Ectodermal cell (in vitro differentiated cells): ENCODE data around the gene SPAG4.

Source experiments
- H3K27ac ChIP-seq: 2 replicates; pipeline ENCODE4 v1.7.0; 2013; ENCODE audit warnings: mild to moderate bottlenecking, low read depth, low read length; ENCODE audit not compliant: insufficient read depth, poor library complexity, severe bottlenecking
- H3K27me3 ChIP-seq: 2 replicates; pipeline ENCODE4 v1.7.0; 2013; ENCODE audit warnings: mild to moderate bottlenecking, low read length; ENCODE audit not compliant: insufficient read depth, control insufficient read depth, poor library complexity, severe bottlenecking
- H3K36me3 ChIP-seq: one replicate; pipeline ENCODE4 v1.7.0; 2013; ENCODE audit warnings: low read length; ENCODE audit not compliant: control insufficient read depth, insufficient read depth
- H3K4me1 ChIP-seq: one replicate; pipeline ENCODE4 v1.7.0; 2013; ENCODE audit warnings: low read length; ENCODE audit not compliant: control insufficient read depth, insufficient read depth
- H3K4me3 ChIP-seq: 2 replicates; pipeline ENCODE4 v1.7.0; 2013; ENCODE audit warnings: low read depth, low read length, control low read depth; ENCODE audit not compliant: insufficient read depth
- H3K9me3 ChIP-seq: 2 replicates; pipeline ENCODE4 v1.7.0; 2013; ENCODE audit warnings: mild to moderate bottlenecking, low read length, moderate library complexity; ENCODE audit not compliant: control insufficient read depth
- WGBS, 2 experiments: methylation state at CpG; one replicate each; pipeline ENCODE4 v1.1.7; 2013; ENCODE audit warnings: missing lambda C conversion rate in 2 of 2; 5-methylcytosine and 5-hydroxymethylcytosine counted together

SPAG4 gene

DNA sequence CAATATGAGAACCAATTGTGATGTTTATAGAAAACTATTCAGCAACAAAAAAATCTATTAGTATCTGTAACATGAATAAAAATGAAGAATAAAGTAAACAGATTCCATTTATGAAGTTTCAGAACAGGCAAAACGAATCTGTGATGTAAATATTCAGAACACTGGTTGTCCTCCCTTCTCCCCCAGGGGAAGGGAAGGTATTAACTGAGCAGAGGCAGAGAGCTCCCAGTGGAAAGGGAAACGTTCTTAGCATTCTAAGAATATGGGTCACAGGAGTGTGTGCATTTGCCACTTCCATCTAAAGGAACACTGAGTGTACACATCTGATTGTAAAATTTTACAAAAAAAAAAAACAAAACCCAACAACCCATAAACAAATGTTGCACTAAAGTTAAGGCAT, 23.1 kb downstream of the SPAG4 start:
- no peak overlapping the region for H3K4me3 ChIP-seq
- H3K4me1 ChIP-seq, result no peaks in the 10 kb centered on the region
- H3K9me3 ChIP-seq, result no peaks in the 10 kb centered on the region
- 85 to 94% methylated on average over 2 of the region's 2 CpGs for WGBS, 2 experiments
- H3K27ac ChIP-seq, result no peak overlapping the region
- H3K36me3 ChIP-seq, result no peaks in the 10 kb centered on the region
- no peaks in the 10 kb centered on the region for H3K27me3 ChIP-seq

DNA sequence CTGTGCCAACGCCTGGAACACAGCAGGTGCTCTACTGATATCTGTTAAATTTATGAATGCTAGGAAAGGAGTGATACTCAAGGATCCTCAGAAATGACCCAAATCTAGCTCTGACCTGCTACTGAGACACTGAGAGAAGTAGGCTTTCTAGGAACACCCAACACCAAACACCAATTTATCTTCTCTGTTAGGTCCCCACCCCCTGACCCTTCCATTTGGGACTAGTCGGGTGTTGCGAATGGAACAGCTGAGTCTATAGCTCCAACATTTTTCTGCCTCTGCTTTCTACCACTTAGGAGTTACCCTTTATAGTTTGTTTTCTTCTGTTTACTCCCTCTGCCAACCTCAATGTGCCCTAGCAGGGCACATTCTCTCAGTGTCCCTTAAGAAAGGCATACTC, 25.1 kb downstream of the SPAG4 start:
- WGBS, 2 experiments, result 93 to 95% methylated on average over 3 of the region's 3 CpGs
- no peaks in the 10 kb centered on the region for H3K27me3 ChIP-seq
- no peaks in the 10 kb centered on the region for H3K36me3 ChIP-seq
- no peaks in the 10 kb centered on the region for H3K9me3 ChIP-seq
- no peak overlapping the region for H3K4me3 ChIP-seq
- no peaks in the 10 kb centered on the region for H3K4me1 ChIP-seq
- no peak overlapping the region for H3K27ac ChIP-seq

DNA sequence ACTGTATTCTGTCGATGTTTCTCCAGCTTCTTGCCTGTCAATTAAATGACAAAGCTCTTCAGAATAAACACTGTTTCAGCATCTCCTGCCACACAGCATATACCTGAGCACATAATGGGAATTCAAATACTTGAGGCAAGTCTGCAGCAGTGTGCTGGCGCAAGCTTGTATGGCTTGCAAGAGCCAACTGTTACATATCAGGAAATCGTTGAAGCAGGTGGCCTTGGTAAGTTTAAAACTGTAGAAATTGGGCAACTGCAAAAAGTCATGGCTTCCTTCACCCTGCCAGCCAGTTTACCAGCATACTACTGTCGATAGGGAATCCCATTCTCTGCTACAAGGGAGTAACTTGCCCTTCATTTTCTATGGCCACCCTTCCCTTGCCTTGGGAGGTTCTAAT, 26.1 kb downstream of the SPAG4 start:
- no peak overlapping the region for H3K4me3 ChIP-seq
- H3K27me3 ChIP-seq, result no peaks in the 10 kb centered on the region
- H3K27ac ChIP-seq, result no peak overlapping the region
- no peaks in the 10 kb centered on the region for H3K36me3 ChIP-seq
- 96% methylated on average over 4 of the region's 4 CpGs for whole genome bisulfite sequencing, 2 experiments
- H3K9me3 ChIP-seq, result no peaks in the 10 kb centered on the region
- no peaks in the 10 kb centered on the region for H3K4me1 ChIP-seq

DNA sequence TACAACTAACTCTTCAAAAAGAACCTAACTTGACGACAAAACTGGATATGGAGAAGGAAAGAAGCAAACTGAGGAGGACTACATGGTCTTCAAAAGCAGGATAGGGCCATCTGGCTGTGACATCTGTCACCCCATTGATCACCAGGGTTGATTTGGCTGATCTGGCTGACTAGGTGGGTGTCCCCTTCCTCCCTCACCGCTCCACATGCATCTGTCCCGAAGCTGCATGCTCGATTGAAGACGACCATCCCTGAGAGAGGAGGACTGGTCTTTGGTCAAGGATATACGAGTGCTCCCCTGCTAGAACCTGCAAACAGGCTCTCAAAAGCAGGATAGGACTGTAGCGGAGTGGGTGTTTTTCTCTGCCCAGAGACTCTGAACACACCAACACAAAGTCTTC, 27.4 kb downstream of the SPAG4 start:
- no peaks in the 10 kb centered on the region for H3K9me3 ChIP-seq
- no peaks in the 10 kb centered on the region for H3K27me3 ChIP-seq
- H3K4me1 ChIP-seq, result no peaks in the 10 kb centered on the region
- H3K27ac ChIP-seq, result no peak overlapping the region
- 94% methylated on average over 7 of the region's 7 CpGs for WGBS, 2 experiments
- no peak overlapping the region for H3K4me3 ChIP-seq
- H3K36me3 ChIP-seq, result no peaks in the 10 kb centered on the region

DNA sequence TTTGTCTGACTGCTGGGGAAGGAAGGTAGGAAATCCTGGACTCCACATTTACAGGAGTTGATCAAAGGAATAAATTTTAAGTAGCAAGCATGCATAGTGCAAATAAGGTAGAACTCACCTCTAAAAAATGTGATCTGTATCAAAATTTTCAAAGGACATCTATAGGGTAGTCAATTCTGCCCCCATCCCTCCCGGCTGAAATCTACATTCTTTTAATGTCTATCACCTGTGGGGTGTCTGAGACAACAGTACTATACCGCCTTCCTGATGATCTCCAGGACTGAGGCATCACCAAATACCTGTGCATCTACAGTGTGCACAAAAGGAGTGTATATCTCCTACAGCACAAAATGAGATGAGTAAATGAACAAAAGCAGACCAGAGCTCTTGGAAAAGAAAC, 29.2 kb downstream of the SPAG4 start:
- H3K4me3 ChIP-seq, result no peak overlapping the region
- H3K9me3 ChIP-seq, result no peaks in the 10 kb centered on the region
- no peaks in the 10 kb centered on the region for H3K27me3 ChIP-seq
- H3K4me1 ChIP-seq, result no peaks in the 10 kb centered on the region
- no peaks in the 10 kb centered on the region for H3K36me3 ChIP-seq
- WGBS, 2 experiments, result 93 to 94% methylated on average over 2 of the region's 2 CpGs
- H3K27ac ChIP-seq, result no peak overlapping the region

DNA sequence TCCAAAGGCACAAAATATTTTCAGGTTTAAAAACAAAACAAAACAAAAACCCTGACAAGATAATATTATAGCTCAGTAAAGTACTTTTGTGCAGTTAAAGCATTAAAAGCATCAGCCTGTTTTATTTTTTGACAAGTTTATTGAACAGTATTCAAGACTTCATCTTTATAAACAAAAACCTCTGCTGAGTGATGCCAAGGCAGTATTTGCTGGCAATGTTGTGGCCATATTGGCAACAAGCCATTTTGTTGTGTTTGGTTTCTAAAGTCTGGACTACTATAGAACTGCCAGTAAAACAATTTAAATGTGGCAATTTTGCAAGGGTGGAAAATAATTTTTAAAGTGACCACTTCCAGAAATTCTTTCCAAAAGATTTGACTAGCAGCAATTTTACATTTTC, 33.2 kb downstream of the SPAG4 start:
- Histone ChIP-seq H3K36me3 (peaks cover 9% of the 10 kb centered on the region), H3K27me3 (no peaks in the 10 kb centered on the region), H3K4me3 (no peak overlapping the region), H3K27ac (no peak overlapping the region), H3K9me3 (no peaks in the 10 kb centered on the region), H3K4me1 (no peaks in the 10 kb centered on the region)

DNA sequence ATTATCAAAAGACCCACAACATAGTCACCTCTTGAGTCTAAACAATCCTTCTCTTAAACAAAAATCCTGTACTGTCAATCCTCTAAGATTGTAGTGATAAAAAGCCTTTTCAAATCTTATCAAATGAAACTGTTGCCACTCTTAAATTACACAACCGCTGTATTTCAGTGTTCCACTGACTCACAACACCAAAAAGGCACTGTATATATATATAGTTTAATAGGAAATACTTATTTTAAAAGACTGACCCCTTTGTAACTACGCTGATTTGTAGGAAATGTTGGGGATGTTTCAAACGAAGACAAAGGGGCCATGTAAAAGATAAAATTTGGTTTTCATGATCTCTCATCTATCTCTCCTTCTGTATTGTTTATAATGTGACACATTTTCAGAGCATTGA, 35.0 kb downstream of the SPAG4 start:
- Histone ChIP-seq H3K9me3 (no peaks in the 10 kb centered on the region), H3K4me3 (no peak overlapping the region), H3K27me3 (no peaks in the 10 kb centered on the region), H3K4me1 (no peaks in the 10 kb centered on the region), H3K27ac (no peak overlapping the region), H3K36me3 (peaks cover 16% of the 10 kb centered on the region)
- WGBS, 2 experiments, result 97% methylated on average over 3 of the region's 3 CpGs; no CpG with 5 or more reads in 1 of the 2 experiments

DNA sequence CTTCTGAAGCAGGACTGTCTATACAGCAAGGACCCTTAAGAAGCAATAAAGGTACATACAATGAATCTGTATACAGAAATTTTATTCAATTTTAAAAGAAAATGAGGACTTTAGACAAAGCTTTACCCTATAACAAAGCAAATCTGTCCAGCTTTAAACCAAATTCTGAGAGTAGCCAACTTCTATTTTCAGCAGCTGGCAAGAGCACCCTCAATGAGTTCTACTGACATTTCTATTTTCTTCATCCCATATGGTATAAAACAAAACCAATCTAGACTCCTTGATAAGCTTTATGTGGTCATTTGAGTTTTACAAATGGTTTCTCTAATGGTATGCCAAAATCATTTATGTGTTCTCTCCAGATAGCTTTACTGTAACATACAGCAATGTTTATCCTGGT, 36.3 kb downstream of the SPAG4 start:
- H3K36me3 ChIP-seq, result peaks cover 16% of the 10 kb centered on the region
- H3K9me3 ChIP-seq, result no peaks in the 10 kb centered on the region
- H3K4me3 ChIP-seq, result no peak overlapping the region

DNA sequence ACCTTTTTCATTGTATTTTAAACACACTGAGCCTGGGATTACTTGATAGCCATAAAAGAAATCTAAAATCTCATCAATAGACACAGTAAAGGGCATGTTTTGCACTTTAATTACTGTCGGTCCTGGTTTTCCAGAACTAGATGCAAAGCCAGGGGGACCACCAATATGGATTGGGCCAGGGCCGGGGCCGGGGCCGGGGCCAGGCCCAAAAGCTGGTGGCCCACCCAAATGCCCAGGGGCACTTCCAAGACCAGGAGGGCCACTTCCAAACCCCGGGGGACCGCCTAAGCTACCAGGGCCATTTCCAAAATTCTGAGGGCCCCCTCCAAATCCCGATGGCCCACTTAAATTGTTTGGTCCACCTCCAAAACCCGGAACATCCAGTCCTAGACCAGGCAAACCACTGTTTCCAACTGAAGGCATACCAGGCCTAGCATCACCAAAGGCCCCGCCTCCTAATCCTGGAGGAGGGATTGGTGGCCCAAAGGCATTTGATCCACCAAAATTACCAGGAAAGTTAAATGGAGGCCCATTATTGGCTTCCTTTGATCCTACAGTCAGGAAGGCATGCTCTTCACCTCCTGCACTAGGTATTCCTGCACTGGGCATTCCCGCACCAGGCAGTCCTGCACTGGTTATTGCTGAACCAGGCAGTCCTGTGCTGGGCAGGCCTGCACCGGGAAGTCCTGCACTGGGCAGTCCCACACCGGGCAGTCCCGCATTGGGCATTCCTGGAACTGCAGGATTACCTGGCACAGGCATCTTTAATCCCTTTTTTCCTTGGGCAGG, 37.2 kb downstream of the SPAG4 start:
- peaks cover 16% of the 10 kb centered on the region for H3K36me3 ChIP-seq
- H3K27ac ChIP-seq, result no peak overlapping the region
- H3K9me3 ChIP-seq, result no peaks in the 10 kb centered on the region
- H3K4me3 ChIP-seq, result no peak overlapping the region
- no peaks in the 10 kb centered on the region for H3K4me1 ChIP-seq
- no peaks in the 10 kb centered on the region for H3K27me3 ChIP-seq
- WGBS, 2 experiments, result 95 to 96% methylated on average over 13 of the region's 13 CpGs

More for the DNA sequence above, 36.3 kb downstream of the SPAG4 start:
- Histone ChIP-seq H3K4me1 (no peaks in the 10 kb centered on the region), H3K27me3 (no peaks in the 10 kb centered on the region), H3K27ac (no peak overlapping the region)

DNA sequence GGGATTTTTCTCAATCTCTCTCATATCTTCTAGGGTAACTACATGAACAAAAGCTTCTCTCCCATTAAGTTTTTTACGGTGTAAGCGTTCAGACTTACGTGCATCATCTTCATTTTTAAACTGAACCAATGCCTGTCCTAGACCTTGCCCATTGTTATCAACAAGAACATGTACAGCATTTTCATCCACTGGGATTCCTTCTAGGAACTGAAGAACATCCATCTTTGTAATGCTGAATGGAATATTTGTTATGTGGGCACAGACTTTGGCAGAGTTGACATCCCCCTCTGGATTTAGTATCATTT, 37.8 kb downstream of the SPAG4 start:
- Histone ChIP-seq H3K27me3 (no peaks in the 10 kb centered on the region), H3K27ac (no peak overlapping the region), H3K4me3 (no peak overlapping the region), H3K36me3 (peaks cover 16% of the 10 kb centered on the region), H3K4me1 (no peaks in the 10 kb centered on the region), H3K9me3 (no peaks in the 10 kb centered on the region)
- 93 to 98% methylated on average over 3 of the region's 3 CpGs for WGBS, 2 experiments

DNA sequence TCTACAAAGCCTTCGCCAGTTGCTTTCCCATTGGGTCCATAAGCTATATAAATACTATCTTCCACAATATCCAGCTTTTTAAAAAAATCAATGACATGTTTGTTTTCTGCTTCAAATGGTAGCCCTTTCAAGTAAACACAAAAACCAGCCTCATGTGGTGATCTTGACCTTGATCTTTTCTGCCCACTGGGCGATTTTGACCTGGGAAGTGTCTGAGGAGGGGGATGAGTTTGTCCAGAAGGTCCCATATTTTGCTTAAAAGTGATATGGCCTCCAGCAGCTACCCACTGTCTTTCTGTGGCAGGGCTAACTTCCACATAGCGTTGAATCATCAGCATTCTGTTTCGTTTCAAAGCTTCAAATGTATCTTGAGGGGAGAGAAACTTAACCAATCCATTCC, 38.3 kb downstream of the SPAG4 start:
- 93 to 99% methylated on average over 4 of the region's 4 CpGs for WGBS, 2 experiments
- Histone ChIP-seq H3K9me3 (no peaks in the 10 kb centered on the region), H3K36me3 (peaks cover 16% of the 10 kb centered on the region), H3K27me3 (no peaks in the 10 kb centered on the region), H3K4me1 (no peaks in the 10 kb centered on the region), H3K27ac (no peak overlapping the region), H3K4me3 (no peak overlapping the region)
